PC-9 (cell line): ENCODE measurements around the gene ST6GALNAC2. TPM values are rescaled to one million over a fixed set of nuclear protein-coding genes. Genes with fewer than 3 reads are reported as not detected.

Source experiments
- BruUV-seq: library from RNA; stranded (reverse); fragments of 400-500 nt; replicated peaks from 2 replicates; lab custom pipeline; 2021; lab: Mats Ljungman, UMichigan
- CTCF ChIA-PET: fragments of 300-600 bp; sonication (Branson Sonifier 250); formaldehyde crosslinking; loops from one replicate; lab custom pipeline; 2022; ENCODE audit warnings: antibody characterized with exemption; lab: Charles Lee
- POLR2A ChIA-PET: fragments of 300-600 bp; sonication (Branson Sonifier 250); formaldehyde crosslinking; loops from one replicate; lab custom pipeline; 2022; ENCODE audit warnings: antibody characterized with exemption; ENCODE audit not compliant: unreplicated experiment; lab: Charles Lee
- DNase-seq, 2 experiments: peaks; one replicate each; pipeline versions ENCODE4 v3.0.0 to v3.0.0-alpha.2; 2015 to 2022; ENCODE audit warnings: mixed read lengths in 1 of 2
- H2AFZ ChIP-seq: fragments of 200-600 bp; sonication (generic); 2 replicates; pipeline ENCODE4 v1.8.1; 2017; ENCODE audit warnings: antibody characterized with exemption
- H3F3A ChIP-seq: fragments of 200-600 bp; sonication (generic); 2 replicates; pipeline ENCODE4 v1.8.1; 2017; ENCODE audit warnings: antibody characterized with exemption, mild to moderate bottlenecking, low read depth; ENCODE audit not compliant: insufficient read depth
- H3K27ac ChIP-seq: fragments of 200-600 bp; sonication (generic); 2 replicates; pipeline ENCODE4 v1.6.1; 2016; ENCODE audit warnings: mixed run types
- H3K27me3 ChIP-seq: fragments of 200-600 bp; sonication (generic); 2 replicates; pipeline ENCODE4 v1.6.1; 2016; ENCODE audit warnings: low read depth, mixed run types; ENCODE audit not compliant: insufficient read depth
- H3K36me3 ChIP-seq: fragments of 200-600 bp; sonication (generic); 2 replicates; pipeline ENCODE4 v1.6.1; 2016; ENCODE audit warnings: low read depth, mixed run types
- H3K4me1 ChIP-seq: fragments of 200-600 bp; sonication (generic); replicated peaks from 2 replicates; pipeline ENCODE4 v1.6.1; 2016; ENCODE audit warnings: mixed run types; ENCODE audit not compliant: insufficient read depth
- H3K4me2 ChIP-seq: fragments of 200-600 bp; sonication (generic); 2 replicates; pipeline ENCODE4 v1.6.1; 2017; ENCODE audit warnings: mixed run types
- H3K4me3 ChIP-seq: fragments of 200-600 bp; sonication (generic); 2 replicates; pipeline ENCODE4 v1.6.1; 2016; ENCODE audit warnings: mixed run types
- H3K79me2 ChIP-seq: fragments of 200-600 bp; sonication (generic); 2 replicates; pipeline ENCODE4 v1.6.1; 2017; ENCODE audit warnings: low read depth, mixed run types
- H3K9me2 ChIP-seq: fragments of 200-600 bp; sonication (generic); 2 replicates; pipeline ENCODE4 v1.8.1; 2017; ENCODE audit warnings: mild to moderate bottlenecking; ENCODE audit not compliant: insufficient read depth
- H3K9me3 ChIP-seq: fragments of 200-600 bp; sonication (generic); 2 replicates; pipeline ENCODE4 v1.8.1; 2016; ENCODE audit warnings: low read depth; ENCODE audit not compliant: insufficient read depth
- H4K20me1 ChIP-seq: fragments of 200-600 bp; sonication (generic); 2 replicates; pipeline ENCODE4 v1.8.1; 2017; ENCODE audit not compliant: insufficient read depth
- CTCF ChIP-seq: fragments of 200-600 bp; sonication (generic); conservative IDR thresholded peaks from 2 replicates; pipeline ENCODE4 v1.6.1; 2017; ENCODE audit warnings: mixed run types, antibody characterized with exemption, mild to moderate bottlenecking, moderate library complexity
- EZH2 ChIP-seq: fragments of 200-600 bp; sonication (generic); IDR thresholded peaks from 2 replicates; pipeline ENCODE4 v1.8.0; 2017; ENCODE audit warnings: antibody characterized with exemption, low read depth
- intact Hi-C: fragments of 100-400 bp; cut with micrococcal nuclease; formaldehyde crosslinking; loops from one replicate; pipeline ENCODE4 v1.10.0; 2022; ENCODE audit not compliant: unreplicated experiment
- total RNA-seq: library from RNA; stranded (reverse); gene quantifications from 2 replicates; pipeline ENCODE4 v1.2.3, GENCODE V29; 2021

The ST6GALNAC2 gene
- total RNA-seq, 1 experiment from 2014 or later = 15.5 TPM

DNA sequence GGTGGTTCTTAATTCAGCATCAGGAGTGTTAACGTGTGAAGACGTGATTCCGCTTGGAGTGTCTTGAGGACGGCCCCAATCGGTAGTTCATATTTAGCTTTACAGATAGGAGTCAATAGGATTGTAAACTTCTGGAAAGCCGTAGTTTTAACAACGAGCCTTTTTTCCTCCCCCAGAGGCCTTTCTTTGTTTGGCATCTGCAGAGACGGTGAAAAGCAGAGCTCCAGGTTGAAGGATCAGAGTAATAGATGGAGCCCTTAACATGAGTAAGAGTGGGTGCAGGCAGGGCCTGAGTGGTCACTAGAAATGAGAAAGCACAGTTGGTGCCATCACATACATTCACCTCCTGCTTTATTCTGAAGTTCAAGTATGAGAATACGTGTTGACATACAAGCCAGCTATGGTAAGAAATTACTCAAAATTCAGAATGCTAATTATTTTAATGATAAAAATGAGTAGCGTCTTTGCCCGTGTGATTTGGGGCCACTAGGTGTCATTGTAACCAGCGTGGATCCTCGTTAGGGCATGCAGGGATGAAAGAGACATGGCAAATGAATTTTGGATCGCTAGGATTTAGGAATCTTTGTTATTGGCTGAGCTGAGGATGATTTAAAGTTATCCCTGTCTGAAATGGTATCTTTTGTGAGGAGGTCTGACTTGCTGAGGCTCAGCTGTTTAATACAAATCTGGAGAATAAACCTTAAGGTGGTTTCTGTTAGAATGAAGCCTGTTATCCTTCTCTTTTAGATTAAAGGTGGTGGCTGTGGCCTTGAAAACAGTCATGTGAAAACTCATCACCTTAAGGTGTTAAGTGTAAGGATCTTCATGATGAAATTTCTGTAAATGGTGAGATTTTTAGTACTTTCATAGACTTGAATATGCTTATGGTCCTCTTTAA is 27.2 kb downstream of the ST6GALNAC2 start:
- H3K36me3 ChIP-seq = peaks cover 18% of the 10 kb centered on the region
- peaks cover 27% of the 10 kb centered on the region for H3K4me1 ChIP-seq
- peak; percentile 59; the same call in 1 of the 2 replicates for TF ChIP-seq CTCF
- no peak for TF ChIP-seq EZH2
- peaks cover 56% of the 10 kb centered on the region for H3K79me2 ChIP-seq
- intact Hi-C loops = loop anchor here (1.0 to 5.0 kb wide), 3 partner anchors 55 to 169 kb away; partner anchors contain the start of genes JMJD6 and METTL23
- H3K4me2 ChIP-seq = peak overlapping the region; percentile 99
- H3F3A ChIP-seq = peaks cover 33% of the 10 kb centered on the region
- ChIA-PET POLR2A (interaction anchor here (0.6 to 1.3 kb wide), 3 partner anchors 26 to 123 kb away, joined by 3 to 5 read pairs (median 3); no protein-coding TSS in a partner anchor), CTCF (interaction anchor here (0.5 to 2.6 kb wide), 6 partner anchors 28 to 123 kb away, joined by 3 to 9 read pairs (median 6); partner anchors contain the start of gene ST6GALNAC2)
- no peak for DNase-seq
- no TSS peak for BruUV-seq
- H3K27ac ChIP-seq = peak overlapping the region; percentile 85
- no peak overlapping the region; the same call in 1 of the 2 replicates for H2AFZ ChIP-seq
- H3K4me3 ChIP-seq = peak overlapping the region; percentile 97
- H4K20me1 ChIP-seq = peaks cover 43% of the 10 kb centered on the region
- H3K27me3 ChIP-seq = no peaks in the 10 kb centered on the region
- no peaks in the 10 kb centered on the region for H3K9me3 ChIP-seq
- no peaks in the 10 kb centered on the region for H3K9me2 ChIP-seq

DNA sequence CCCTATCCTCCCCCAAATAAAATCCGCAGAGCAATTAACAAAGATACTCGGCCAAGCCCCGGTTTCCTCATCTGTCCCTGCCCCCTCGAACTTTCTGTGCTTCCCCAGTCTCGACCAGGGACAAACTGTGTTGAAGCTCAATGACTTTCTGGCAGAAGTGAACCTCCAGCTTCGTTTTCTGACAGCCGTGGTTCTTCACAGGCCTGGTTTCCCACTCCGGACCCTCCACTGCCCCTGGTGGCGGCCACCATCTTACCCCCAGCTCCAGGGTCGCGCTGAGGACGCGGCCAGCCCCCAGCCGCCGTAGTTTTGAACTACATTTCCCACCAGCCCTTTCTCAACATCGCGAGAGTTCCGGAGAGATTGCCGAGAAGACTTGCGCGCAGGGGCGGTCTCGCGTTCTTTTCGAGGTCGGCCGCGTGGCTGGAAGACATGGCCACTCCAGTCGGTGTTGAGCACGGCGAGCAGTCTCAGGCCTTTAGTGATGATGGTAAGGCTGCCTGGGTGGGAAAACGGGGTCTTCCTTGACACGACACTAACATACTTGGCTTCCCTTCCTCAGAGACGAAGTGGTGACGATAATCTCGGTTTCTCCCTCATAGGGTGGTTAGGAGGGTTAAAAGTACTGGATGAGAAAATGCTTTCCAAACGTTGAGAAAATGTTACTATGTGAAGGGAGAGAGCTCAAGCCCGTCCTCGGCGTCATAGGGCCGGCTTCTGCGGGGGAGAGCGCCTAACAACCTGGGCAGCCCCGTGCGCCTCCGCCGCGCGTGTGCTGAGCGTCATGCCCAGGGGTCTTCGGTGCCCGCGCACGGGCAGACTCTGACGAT is 28.1 kb downstream of the ST6GALNAC2 start:
- H4K20me1 ChIP-seq = peaks cover 38% of the 10 kb centered on the region
- peaks cover 18% of the 10 kb centered on the region for H3K36me3 ChIP-seq
- intact Hi-C loops = loop anchor here (1.0 to 5.0 kb wide), 5 partner anchors 30 to 170 kb away; partner anchors contain the start of genes JMJD6 and METTL23
- CTCF ChIA-PET = interaction anchor here (0.5 to 2.6 kb wide), 10 partner anchors 28 to 308 kb away, joined by 3 to 9 read pairs (median 6); partner anchors contain the start of gene ST6GALNAC2
- H3K4me1 ChIP-seq = peaks cover 27% of the 10 kb centered on the region
- TF ChIP-seq EZH2 (no peak), CTCF (peak; percentile 59)
- peak overlapping the region; percentile 99 for H3K4me2 ChIP-seq
- H3K9me3 ChIP-seq = no peaks in the 10 kb centered on the region
- peaks cover 51% of the 10 kb centered on the region for H3K79me2 ChIP-seq
- peak overlapping the region; percentile 85 for H3K27ac ChIP-seq
- no peaks in the 10 kb centered on the region for H3K9me2 ChIP-seq
- H3K4me3 ChIP-seq = peak overlapping the region; percentile 97
- H3K27me3 ChIP-seq = no peaks in the 10 kb centered on the region
- BruUV-seq = TSS peak; percentile 77
- H2AFZ ChIP-seq = peak overlapping the region; percentile 93
- H3F3A ChIP-seq = peaks cover 29% of the 10 kb centered on the region
- DNase-seq = peak; percentile 83 to 95
- POLR2A ChIA-PET = interaction anchor here (0.5 to 1.3 kb wide), 8 partner anchors 10 to 778 kb away, joined by 3 to 11 read pairs (median 4); a partner anchor contains a TSS
